GM12873 (cell line): Measurements from ENCODE around the gene PVRIG.

Experiments
- CTCF ChIP-seq: IDR thresholded peaks from 2 replicates; pipeline ENCODE4 v1.5.1; 2012; ENCODE audit warnings: low read depth, mild to moderate bottlenecking, moderate library complexity, low read length, control low read depth; ENCODE audit not compliant: insufficient read depth; ENCODE audit errors: missing control alignments

Gene PVRIG

GRCh38 chr7:100175296-100175935 is 44.3 kb upstream of the PVRIG start:
- TF ChIP-seq CTCF, result no peak

- no peak for TF ChIP-seq CTCF
Measured at GRCh38 chr7:100176096-100177044, 43.4 kb upstream of the PVRIG start.

GRCh38 chr7:100177045-100178001 is 42.4 kb upstream of the PVRIG start, which contains the start of the genes GPC2 and STAG3:
Gene GPC2, minus strand, starts transcription at chr7:100177381. Its CDS starts 182 bp downstream, at chr7:100177199.
Gene STAG3, plus strand, starts transcription at chr7:100177918. Its CDS starts 2,639 bp downstream, at chr7:100180557.
- TF ChIP-seq CTCF, result no peak

- TF ChIP-seq CTCF, result no peak
Measured at GRCh38 chr7:100185726-100186125, 34.0 kb upstream of the PVRIG start.

GRCh38 chr7:100189061-100189460 is 30.7 kb upstream of the PVRIG start:
- peak; percentile 38 for TF ChIP-seq CTCF

- TF ChIP-seq CTCF, result peak; percentile 58
Measured at GRCh38 chr7:100190048-100190711, 29.6 kb upstream of the PVRIG start.
